ENCODE data around the gene WDR91.
A peak's percentile ranks its signal among the peaks of the same experiment; 100 is the strongest.
"Not testable (repeated sequence)": the region's sequence is repeated elsewhere in the genome, so short reads cannot be mapped to it uniquely, and the experiment has no call there.

The WDR91 gene

GRCh38 chr7:135211179-135211945, at the start of gene WDR91:
Gene WDR91, minus strand, starts transcription at chr7:135211526. Its CDS starts 24 bp downstream, at chr7:135211502.
- peak; percentile 72 for DNase-seq

- no peak for DNase-seq
Measured at GRCh38 chr7:135260470-135260869, 49.1 kb upstream of the WDR91 start.

GRCh38 chr7:135259702-135260101, 48.4 kb upstream of the WDR91 start:
- DNase-seq, result no peak

- DNase-seq, result no peak
Measured at GRCh38 chr7:135258585-135258984, 47.3 kb upstream of the WDR91 start.

DNA sequence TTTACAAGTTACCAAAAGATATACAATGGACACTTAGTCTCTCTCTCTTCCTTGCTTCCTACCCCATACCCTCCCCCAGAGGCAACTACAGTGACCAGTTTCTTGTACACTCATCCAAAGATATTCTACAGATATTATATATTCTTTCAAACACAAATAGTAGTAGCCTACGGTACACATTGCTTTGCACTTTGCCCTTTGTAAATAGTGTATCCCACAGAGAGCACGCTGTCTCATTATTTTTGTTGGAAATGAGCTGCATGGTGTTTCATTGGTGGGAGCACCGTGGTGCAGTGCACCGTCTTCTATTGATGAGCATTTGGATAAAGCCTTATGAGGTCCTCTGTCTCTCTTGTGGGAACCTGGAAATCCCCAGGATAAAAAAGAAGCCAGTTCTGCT, 46.5 kb upstream of the WDR91 start:
- DNase-seq, result no peak

GRCh38 chr7:135253851-135254771, 42.8 kb upstream of the WDR91 start:
- peak; percentile 71 for DNase-seq

DNA sequence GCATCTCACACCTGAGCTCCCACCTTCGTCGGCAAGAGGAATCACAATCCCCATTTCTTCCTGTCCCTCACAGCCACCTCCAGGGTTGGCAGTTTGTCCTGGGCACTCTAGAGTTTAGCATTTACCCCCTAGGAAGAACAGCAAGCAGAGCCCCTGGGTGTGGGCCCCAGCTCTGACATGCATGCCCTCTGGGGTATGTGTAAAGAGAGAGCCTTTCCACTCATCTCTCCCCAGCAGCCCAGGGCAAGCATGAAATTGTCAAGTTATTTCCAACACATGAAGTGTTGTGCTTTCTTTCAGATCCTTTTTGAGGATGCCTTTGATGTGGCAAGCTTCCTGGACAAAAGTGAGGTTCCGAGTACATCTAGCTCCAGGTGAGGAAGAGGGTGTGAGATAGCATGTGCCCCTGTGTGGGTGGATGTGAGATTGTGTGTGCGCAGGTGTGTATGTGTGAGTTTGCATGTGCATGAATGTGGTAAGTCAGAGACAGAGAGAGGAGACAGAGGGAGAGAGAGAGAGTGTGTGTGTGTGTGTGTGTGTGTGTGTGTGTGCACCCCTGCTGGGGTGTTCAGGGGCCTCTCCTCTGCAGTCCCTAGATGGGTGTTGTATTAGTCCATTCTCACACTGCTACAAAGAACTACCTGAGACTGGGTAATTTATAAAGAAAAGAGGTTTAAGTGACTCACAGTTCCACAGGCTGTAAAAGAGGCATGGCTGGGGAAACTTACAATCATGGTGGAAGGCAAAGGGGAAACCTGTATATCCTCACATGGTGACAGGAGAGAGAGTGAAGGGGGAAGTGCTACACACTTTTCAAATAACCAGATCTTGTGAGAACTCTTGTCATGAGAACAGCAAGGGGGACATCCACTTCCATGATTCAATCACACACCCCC, 40.4 kb upstream of the WDR91 start:
- no peak for DNase-seq

GRCh38 chr7:135248546-135248945, 37.2 kb upstream of the WDR91 start:
- no peak for DNase-seq

DNA sequence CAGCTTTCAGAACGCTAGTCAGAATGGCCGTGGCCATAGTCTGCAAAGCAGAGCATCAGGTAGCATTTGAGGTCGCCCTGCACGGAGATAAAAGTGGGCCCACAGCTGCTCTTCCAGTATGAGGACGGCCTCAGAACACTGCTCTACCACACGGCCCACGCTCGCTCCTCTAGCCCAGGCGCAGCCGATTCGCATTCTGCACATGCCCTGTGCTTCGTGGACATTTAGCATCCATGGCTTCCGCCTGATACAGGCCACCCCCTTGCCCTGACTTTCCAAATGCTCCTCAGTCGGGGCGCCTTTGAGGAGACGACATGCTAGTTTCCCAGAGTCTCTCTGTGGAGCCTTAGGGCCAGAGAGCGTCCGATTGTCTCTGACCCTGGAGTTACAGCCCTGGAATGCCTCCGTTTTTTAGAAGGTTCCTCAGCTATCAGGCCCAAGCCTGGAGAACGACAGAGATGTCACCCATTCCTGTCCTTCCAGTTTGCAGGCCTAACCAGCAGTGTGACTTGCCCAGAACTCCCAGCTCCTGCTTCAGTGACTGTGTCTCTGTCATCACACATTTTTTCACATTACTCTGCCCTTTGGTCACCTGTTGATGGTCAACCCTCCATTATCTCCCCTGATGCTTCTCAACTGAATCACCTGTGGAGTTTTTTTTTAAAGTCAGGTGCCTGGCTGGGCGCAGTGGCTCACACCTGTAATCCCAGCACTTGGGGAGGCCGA, 36.6 kb upstream of the WDR91 start:
- DNase-seq, result no peak

DNA sequence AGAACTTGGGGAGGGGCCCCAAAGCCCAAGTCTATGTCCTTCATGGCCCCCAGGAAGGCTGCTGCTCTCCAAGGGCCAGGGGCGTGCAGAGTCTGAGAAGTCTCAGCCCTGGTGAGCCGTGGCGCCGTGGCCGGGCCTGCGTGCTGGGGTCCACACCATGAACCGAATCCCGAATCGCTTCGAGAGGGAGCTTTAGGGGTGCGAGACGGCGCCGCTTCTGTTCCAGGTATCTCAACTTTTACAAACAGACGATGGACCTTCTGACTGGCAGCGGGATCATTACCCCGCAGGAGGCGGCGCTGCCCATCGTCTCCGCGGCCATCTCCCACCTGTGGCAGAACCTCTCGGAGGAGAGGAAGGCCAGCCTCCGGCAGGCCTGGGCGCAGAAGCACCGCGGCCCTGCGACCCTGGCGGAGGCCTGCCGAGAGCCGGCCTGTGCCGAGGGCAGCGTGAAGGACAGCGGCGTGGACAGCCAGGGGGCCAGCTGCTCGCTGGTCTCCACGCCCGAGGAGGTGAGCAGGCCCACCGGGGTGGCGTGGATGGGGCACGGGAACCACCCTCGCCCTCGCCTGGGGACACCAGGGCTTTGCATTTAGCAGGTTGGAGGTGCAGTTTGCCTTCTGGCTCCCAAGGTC, 35.0 kb upstream of the WDR91 start:
- DNase-seq, result no peak

DNA sequence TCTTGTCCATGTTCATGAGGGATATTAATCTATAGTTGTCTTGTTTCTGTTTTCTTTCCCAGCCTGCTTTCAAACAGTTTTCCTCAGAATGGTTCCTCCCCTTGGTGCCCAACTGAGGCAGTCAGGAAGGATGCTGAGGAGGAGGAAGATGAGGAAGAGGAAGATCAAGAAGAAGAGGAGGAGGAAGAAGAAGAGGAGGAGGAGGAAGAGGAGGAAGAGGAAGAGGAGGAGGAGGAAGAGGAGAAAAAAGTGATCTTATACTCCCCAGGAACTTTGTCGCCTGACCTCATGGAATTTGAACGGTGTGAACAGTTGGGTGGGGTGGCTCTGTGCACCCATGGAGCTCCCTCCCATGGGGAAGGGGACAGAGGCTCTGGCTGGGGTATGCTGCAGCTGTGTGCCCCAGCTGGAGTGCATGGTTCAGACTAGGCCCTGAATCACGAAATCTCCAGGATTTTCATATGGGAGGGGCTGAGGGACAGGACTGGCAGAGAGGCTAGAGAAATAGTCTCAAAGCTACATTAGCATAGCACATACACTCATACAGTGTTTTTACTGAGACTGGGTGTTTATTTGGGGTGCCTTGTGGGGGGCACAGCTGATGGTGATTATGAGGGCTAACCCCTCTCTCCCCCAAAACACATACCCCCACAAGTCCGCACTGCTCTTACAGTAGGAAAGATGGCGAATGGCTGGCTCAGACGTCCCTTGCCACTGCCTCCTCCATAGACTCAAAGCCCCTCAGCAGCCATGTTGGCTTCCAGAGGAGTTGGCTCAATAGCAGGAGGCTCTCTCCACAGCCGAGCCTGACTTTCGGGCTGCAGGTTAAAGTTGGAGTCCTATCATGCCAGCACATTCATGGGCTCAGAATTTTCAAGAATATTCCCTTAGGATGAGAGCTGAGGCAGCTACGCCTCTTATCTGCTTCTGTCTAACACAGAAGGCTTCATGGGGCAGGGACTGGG, 34.2 kb upstream of the WDR91 start:
- no peak for DNase-seq

- DNase-seq, result no peak
Measured at GRCh38 chr7:135242096-135242684, 30.9 kb upstream of the WDR91 start.

GRCh38 chr7:135240441-135240840, 29.1 kb upstream of the WDR91 start:
- DNase-seq, result no peak

- DNase-seq, result no peak
Measured at GRCh38 chr7:135239263-135239662, 27.9 kb upstream of the WDR91 start.

GRCh38 chr7:135238112-135238744, 26.9 kb upstream of the WDR91 start:
- no peak for DNase-seq

- DNase-seq, result no peak
Measured at GRCh38 chr7:135236727-135237126, 25.4 kb upstream of the WDR91 start.

DNA sequence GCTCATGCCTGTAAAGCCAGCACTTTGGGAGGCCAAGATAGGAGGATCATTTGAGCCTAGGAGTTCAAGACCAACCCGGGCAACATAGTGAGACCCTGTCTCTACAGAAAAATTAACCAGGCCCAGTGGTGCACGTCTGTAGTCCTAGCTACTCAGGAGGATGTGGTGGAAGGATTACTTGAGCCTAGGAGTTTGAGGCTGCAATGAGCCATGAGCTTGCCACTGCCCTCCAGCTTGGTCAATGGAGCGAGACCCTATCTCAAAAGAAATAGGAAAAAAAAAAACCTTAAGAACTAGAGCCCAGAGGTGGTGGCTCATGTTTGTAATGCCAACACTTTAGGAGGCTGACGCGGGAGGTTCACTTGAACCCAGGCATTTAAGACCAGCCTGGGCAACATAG, 24.5 kb upstream of the WDR91 start:
- DNase-seq, result no peak

- DNase-seq, result no peak
Measured at GRCh38 chr7:135234727-135235126, 23.4 kb upstream of the WDR91 start.

- DNase-seq, result not testable (repeated sequence)
Measured at GRCh38 chr7:135234095-135234494, 22.8 kb upstream of the WDR91 start.

- no peak for DNase-seq
Measured at GRCh38 chr7:135233570-135233969, 22.2 kb upstream of the WDR91 start, which contains the start of gene STRA8. Gene STRA8, plus strand, starts transcription at chr7:135233838. Its CDS starts 6,687 bp downstream, at chr7:135240525.

Measured in NCI-H446 treated with DMSO at 0.1 percent for 48 hours (cell line).